Liver (tissue), 9 donors: Measurements from ENCODE around the gene STAG2. TPM values are rescaled to one million over a fixed set of nuclear protein-coding genes. Genes with fewer than 3 reads are reported as not detected.

Experiments
- DNase-seq: peaks from one replicate; pipeline ENCODE4 v3.0.0-alpha.2; 2017; ENCODE audit warnings: low spot score
- H3K27ac ChIP-seq, 2 donors: one replicate each; pipeline ENCODE4 v1.7.0; 2013; ENCODE audit warnings: inconsistent platforms in 2 of 2, low read length in 2 of 2, control low read depth in 1 of 2, low read depth in 1 of 2, mild to moderate bottlenecking in 1 of 2
- H3K27me3 ChIP-seq, 4 donors: one replicate each; pipeline versions ENCODE4 v1.6.1 to v1.7.0; 2013; ENCODE audit warnings: low read length in 3 of 4, inconsistent platforms in 1 of 4, mild to moderate bottlenecking in 1 of 4, moderate library complexity in 1 of 4; ENCODE audit not compliant: control insufficient read depth in 4 of 4, insufficient read depth in 4 of 4
- H3K36me3 ChIP-seq, 4 donors: one replicate each; pipeline versions ENCODE4 v1.6.1 to v1.7.0; 2013; ENCODE audit warnings: low read length in 3 of 4, mild to moderate bottlenecking in 3 of 4, low read depth in 1 of 4, moderate library complexity in 1 of 4; ENCODE audit not compliant: control insufficient read depth in 4 of 4, insufficient read depth in 3 of 4
- H3K4me1 ChIP-seq, 4 donors: one replicate each; pipeline versions ENCODE4 v1.6.1 to v1.7.0; 2013; ENCODE audit warnings: low read length in 3 of 4, mild to moderate bottlenecking in 3 of 4, moderate library complexity in 1 of 4; ENCODE audit not compliant: control insufficient read depth in 4 of 4, insufficient read depth in 4 of 4
- H3K4me3 ChIP-seq, 3 donors: one replicate each; pipeline versions ENCODE4 v1.6.1 to v1.7.0; 2013; ENCODE audit warnings: low read length in 3 of 3, control low read depth in 1 of 3, low read depth in 1 of 3, mild to moderate bottlenecking in 1 of 3
- H3K9ac ChIP-seq, 2 donors: one replicate each; pipeline ENCODE4 v1.7.0; 2013; ENCODE audit warnings: low read length in 2 of 2, mild to moderate bottlenecking in 2 of 2, moderate library complexity in 2 of 2, control low read depth in 1 of 2, low read depth in 1 of 2
- H3K9me3 ChIP-seq, 4 donors: one replicate each; pipeline versions ENCODE4 v1.6.1 to v1.7.0; 2013; ENCODE audit warnings: low read length in 3 of 4; ENCODE audit not compliant: control insufficient read depth in 4 of 4
- CTCF ChIP-seq: fragments of 150-350 bp; IDR thresholded peaks from 2 replicates; pipeline ENCODE4 v1.5.1; 2017; ENCODE audit warnings: improper control_type of control experiment, low read depth, low read length; ENCODE audit not compliant: missing input control
- EGR1 ChIP-seq, 2 donors: IDR thresholded peaks; 2 replicates each; pipeline ENCODE4 v1.6.1; 2016 to 2018; ENCODE audit warnings: antibody characterized with exemption in 2 of 2, low read depth in 2 of 2
- FOXA1 ChIP-seq: IDR thresholded peaks from 2 replicates; pipeline ENCODE4 v1.6.1; 2016; ENCODE audit warnings: antibody characterized with exemption
- FOXA2 ChIP-seq: IDR thresholded peaks from 2 replicates; pipeline ENCODE4 v1.6.1; 2016; ENCODE audit warnings: antibody characterized with exemption
- GABPA ChIP-seq, 2 donors: IDR thresholded peaks in 1 of 2; conservative IDR thresholded peaks in 1 of 2; 2 replicates each; pipeline ENCODE4 v1.6.1; 2016; ENCODE audit warnings: antibody characterized with exemption in 2 of 2, mild to moderate bottlenecking in 1 of 2, moderate library complexity in 1 of 2
- HNF4A ChIP-seq, 2 donors: conservative IDR thresholded peaks; 2 replicates each; pipeline ENCODE4 v1.6.1; 2016; ENCODE audit warnings: antibody characterized with exemption in 2 of 2, mild to moderate bottlenecking in 2 of 2
- HNF4G ChIP-seq: IDR thresholded peaks from 2 replicates; pipeline ENCODE4 v1.6.1; 2016; ENCODE audit warnings: antibody characterized with exemption
- JUND ChIP-seq, 2 donors: IDR thresholded peaks; 2 replicates each; pipeline ENCODE4 v1.6.1; 2016; ENCODE audit warnings: antibody characterized with exemption in 2 of 2
- NR2F2 ChIP-seq: IDR thresholded peaks from 2 replicates; pipeline ENCODE4 v1.6.1; 2016; ENCODE audit warnings: antibody characterized with exemption
- RAD21 ChIP-seq, 2 donors: IDR thresholded peaks; 2 replicates each; pipeline ENCODE4 v1.6.1; 2016; ENCODE audit warnings: antibody characterized with exemption in 2 of 2, mild to moderate bottlenecking in 2 of 2
- REST ChIP-seq: IDR thresholded peaks from 2 replicates; pipeline ENCODE4 v1.6.1; 2016; ENCODE audit warnings: antibody characterized with exemption, mild to moderate bottlenecking
- RXRA ChIP-seq, 2 donors: IDR thresholded peaks; 2 replicates each; pipeline ENCODE4 v1.6.1; 2017 to 2018; ENCODE audit warnings: antibody characterized with exemption in 2 of 2, mild to moderate bottlenecking in 1 of 2
- SP1 ChIP-seq: IDR thresholded peaks from 2 replicates; pipeline ENCODE4 v1.6.1; 2018; ENCODE audit warnings: antibody characterized with exemption, mild to moderate bottlenecking
- TAF1 ChIP-seq: conservative IDR thresholded peaks from 2 replicates; pipeline ENCODE4 v1.6.1; 2016; ENCODE audit warnings: antibody characterized with exemption, mild to moderate bottlenecking
- YY1 ChIP-seq: IDR thresholded peaks from 2 replicates; pipeline ENCODE4 v1.6.1; 2016; ENCODE audit warnings: antibody characterized with exemption, mild to moderate bottlenecking
- WGBS: extraction: QIAGEN DNeasy Blood & Tissue Kit; methylation state at CpG from one replicate; pipeline ENCODE4 v1.1.7; 2013; 5-methylcytosine and 5-hydroxymethylcytosine counted together
- polyA plus RNA-seq, 2 donors: library from polyadenylated mRNA; stranded (reverse) in 1 of 2; unstranded in 1 of 2; fragments of 200-250 nt in 1 of 2; fragments of >200 nt in 1 of 2; fragmentation: Nextera tagmentation in 1 of 2; extraction: Ambion mirVana in 1 of 2; gene quantifications; one replicate each; pipeline versions ENCODE4 v1.2.1 to v1.2.3, GENCODE V29; 2013 to 2015
- total RNA-seq, 2 donors: library from RNA; depleted of rRNA; stranded (reverse); fragments of >200 nt; gene quantifications; one replicate each; pipeline ENCODE4 v1.2.3, GENCODE V29; 2014
- TF ChIP-seq, protein P1 (sequence below): IDR thresholded peaks from 2 replicates; pipeline ENCODE4 v1.6.1; 2016; ENCODE audit warnings: antibody characterized with exemption
- TF ChIP-seq, protein P2 (sequence below): IDR thresholded peaks from 2 replicates; pipeline ENCODE4 v1.6.1; 2016; ENCODE audit warnings: antibody characterized with exemption
- TF ChIP-seq, protein P3 (sequence below): IDR thresholded peaks from 2 replicates; pipeline ENCODE4 v1.6.1; 2016; ENCODE audit warnings: antibody characterized with exemption
- donor health status: healthy.
- donor health status: healthy.
- donor health status: healthy.
- donor health status: healthy.
- donor health status: healthy.

Gene STAG2
- total and polyA plus RNA-seq, 4 donors: 9.7 to 71.0 (median 23.9) TPM

GRCh38 chrX:123993326-123993725 lies 31.8 kb downstream of the STAG2 start:
- TF ChIP-seq REST (no peak), HNF4G (no peak), JUND (IDR thresholded peaks at IDR 0.05) (no peak), RAD21 (IDR thresholded peaks at IDR 0.05) (no peak), FOXA2 (no peak), TAF1 (no peak), NR2F2 (no peak), CTCF (no peak), HNF4A (conservative IDR thresholded peaks at IDR 0.05) (no peak), RXRA (IDR thresholded peaks at IDR 0.05) (no peak), GABPA (IDR thresholded peaks at IDR 0.05 in 1 of 2, conservative IDR thresholded peaks at IDR 0.05 in 1 of 2) (no peak), SP1 (no peak), FOXA1 (no peak), YY1 (no peak), EGR1 (IDR thresholded peaks at IDR 0.05; ENCODE audit: low read depth in 2 of 2) (no peak)
- TF ChIP-seq, protein P1, sequence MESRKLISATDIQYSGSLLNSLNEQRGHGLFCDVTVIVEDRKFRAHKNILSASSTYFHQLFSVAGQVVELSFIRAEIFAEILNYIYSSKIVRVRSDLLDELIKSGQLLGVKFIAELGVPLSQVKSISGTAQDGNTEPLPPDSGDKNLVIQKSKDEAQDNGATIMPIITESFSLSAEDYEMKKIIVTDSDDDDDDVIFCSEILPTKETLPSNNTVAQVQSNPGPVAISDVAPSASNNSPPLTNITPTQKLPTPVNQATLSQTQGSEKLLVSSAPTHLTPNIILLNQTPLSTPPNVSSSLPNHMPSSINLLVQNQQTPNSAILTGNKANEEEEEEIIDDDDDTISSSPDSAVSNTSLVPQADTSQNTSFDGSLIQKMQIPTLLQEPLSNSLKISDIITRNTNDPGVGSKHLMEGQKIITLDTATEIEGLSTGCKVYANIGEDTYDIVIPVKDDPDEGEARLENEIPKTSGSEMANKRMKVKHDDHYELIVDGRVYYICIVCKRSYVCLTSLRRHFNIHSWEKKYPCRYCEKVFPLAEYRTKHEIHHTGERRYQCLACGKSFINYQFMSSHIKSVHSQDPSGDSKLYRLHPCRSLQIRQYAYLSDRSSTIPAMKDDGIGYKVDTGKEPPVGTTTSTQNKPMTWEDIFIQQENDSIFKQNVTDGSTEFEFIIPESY: no peak
- TF ChIP-seq, protein P2, sequence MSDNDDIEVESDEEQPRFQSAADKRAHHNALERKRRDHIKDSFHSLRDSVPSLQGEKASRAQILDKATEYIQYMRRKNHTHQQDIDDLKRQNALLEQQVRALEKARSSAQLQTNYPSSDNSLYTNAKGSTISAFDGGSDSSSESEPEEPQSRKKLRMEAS: no peak
- TF ChIP-seq, protein P3, sequence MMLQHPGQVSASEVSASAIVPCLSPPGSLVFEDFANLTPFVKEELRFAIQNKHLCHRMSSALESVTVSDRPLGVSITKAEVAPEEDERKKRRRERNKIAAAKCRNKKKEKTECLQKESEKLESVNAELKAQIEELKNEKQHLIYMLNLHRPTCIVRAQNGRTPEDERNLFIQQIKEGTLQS: no peak
- no peaks in the 10 kb centered on the region for H3K9me3 ChIP-seq
- DNase-seq: no peak
- no peaks in the 10 kb centered on the region for H3K36me3 ChIP-seq
- peaks cover 0 to 2% (median 0%) of the 10 kb centered on the region in 4 donors for H3K4me1 ChIP-seq
- H3K27me3 ChIP-seq: no peaks in the 10 kb centered on the region
- WGBS: 98% methylated on average over 1 of the region's 1 CpG
- H3K27ac ChIP-seq: no peak overlapping the region
- H3K4me3 ChIP-seq: no peak overlapping the region
- H3K9ac ChIP-seq: no peak overlapping the region
